Measurements from ENCODE around the gene TRRAP.
"Not testable (repeated sequence)": the region's sequence is repeated elsewhere in the genome, so short reads cannot be mapped to it uniquely, and the experiment has no call there.

The TRRAP gene

GRCh38 chr7:99033765-99034164, 155.4 kb downstream of the TRRAP start:
- DNase-seq, result no peak

GRCh38 chr7:99034932-99035722, 156.8 kb downstream of the TRRAP start:
- DNase-seq, result no peak

GRCh38 chr7:99035723-99036545, 157.6 kb downstream of the TRRAP start:
- DNase-seq, result no peak

GRCh38 chr7:99036546-99037111, 158.3 kb downstream of the TRRAP start:
- no peak for DNase-seq

- DNase-seq, result no peak
Observed at GRCh38 chr7:99037327-99037940, 159.1 kb downstream of the TRRAP start.

- DNase-seq, result no peak
Observed at GRCh38 chr7:99038086-99038855, 159.9 kb downstream of the TRRAP start.

- no peak for DNase-seq
Observed at GRCh38 chr7:99039384-99039891, 161.1 kb downstream of the TRRAP start.

- DNase-seq, result peak; percentile 45
Observed at GRCh38 chr7:99040104-99040958, 162.0 kb downstream of the TRRAP start.

- no peak for DNase-seq
Observed at GRCh38 chr7:99041526-99041925, 163.2 kb downstream of the TRRAP start.

- no peak for DNase-seq
Observed at GRCh38 chr7:99042957-99043356, 164.6 kb downstream of the TRRAP start.

- DNase-seq, result not testable (repeated sequence)
Observed at GRCh38 chr7:99044858-99045257, 166.5 kb downstream of the TRRAP start.

- not testable (repeated sequence) for DNase-seq
Observed at GRCh38 chr7:99046262-99046661, 167.9 kb downstream of the TRRAP start.

- DNase-seq, result no peak
Observed at GRCh38 chr7:99046722-99047121, 168.4 kb downstream of the TRRAP start.

GRCh38 chr7:99047526-99048077, 169.3 kb downstream of the TRRAP start:
- DNase-seq, result no peak

GRCh38 chr7:99050971-99051370, 172.6 kb downstream of the TRRAP start:
- DNase-seq, result no peak

GRCh38 chr7:99054781-99055180, 176.4 kb downstream of the TRRAP start:
- no peak for DNase-seq

GRCh38 chr7:99061001-99061776, 182.9 kb downstream of the TRRAP start:
- DNase-seq, result no peak
